HG03565 (cell line): ENCODE measurements around the gene COL25A1.
A peak's percentile ranks its signal among the peaks of the same experiment; 100 is the strongest.

ENCODE experiments used
- ATAC-seq: cut with Tn5 transposase; IDR thresholded peaks from one replicate; pipeline ENCODE4 v1.9.1; 2021; ENCODE audit warnings: mild to moderate bottlenecking, moderate library complexity; ENCODE audit not compliant: unreplicated experiment

Gene COL25A1

GRCh38 chr4:109294006-109294405 is 8.5 kb downstream of the COL25A1 start:
- ATAC-seq: peak; percentile 85

- no peak for ATAC-seq
These were observed 10.7 kb downstream of the COL25A1 start for GRCh38 chr4:109291707-109292238.

- ATAC-seq: no peak
These were observed 11.5 kb downstream of the COL25A1 start for GRCh38 chr4:109290918-109291317.

- ATAC-seq: peak; percentile 76
These were observed 23.8 kb downstream of the COL25A1 start for GRCh38 chr4:109278594-109279031.

DNA sequence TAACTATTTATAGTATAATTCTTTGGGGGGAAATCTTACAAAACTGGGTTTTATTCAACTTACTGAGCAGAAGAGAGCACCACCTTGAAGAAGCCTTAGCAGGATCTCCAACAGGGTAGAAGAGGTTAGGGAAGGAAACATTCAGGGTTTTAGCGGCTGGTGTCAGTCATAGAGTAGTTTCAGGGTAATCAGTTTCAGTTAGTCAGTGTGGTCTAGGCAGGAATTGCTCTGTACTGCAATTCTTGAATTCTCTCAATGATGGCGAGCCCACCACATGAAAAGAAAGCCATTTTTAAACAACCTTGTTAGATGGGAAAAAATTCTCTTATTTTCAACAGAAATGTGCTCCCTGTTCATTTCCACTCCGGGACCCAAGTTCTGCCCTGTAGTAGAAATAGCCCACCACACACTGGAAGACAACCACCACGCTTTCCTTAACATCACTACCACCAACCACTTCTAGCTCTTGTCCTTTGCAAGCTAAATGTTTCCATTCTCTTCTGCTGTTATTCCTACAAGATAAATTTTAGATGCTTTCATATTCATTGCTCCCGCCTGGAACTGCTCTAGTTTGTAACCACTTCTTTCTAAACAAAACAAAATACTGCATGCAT is 25.9 kb downstream of the COL25A1 start:
- ATAC-seq: peak; percentile 74

- ATAC-seq: no peak
These were observed 27.3 kb downstream of the COL25A1 start for GRCh38 chr4:109275066-109275745.

GRCh38 chr4:109266891-109267290 is 35.6 kb downstream of the COL25A1 start:
- ATAC-seq: no peak

GRCh38 chr4:109266236-109266635 is 36.2 kb downstream of the COL25A1 start:
- no peak for ATAC-seq

- no peak for ATAC-seq
These were observed 38.7 kb downstream of the COL25A1 start for GRCh38 chr4:109263721-109264120.

DNA sequence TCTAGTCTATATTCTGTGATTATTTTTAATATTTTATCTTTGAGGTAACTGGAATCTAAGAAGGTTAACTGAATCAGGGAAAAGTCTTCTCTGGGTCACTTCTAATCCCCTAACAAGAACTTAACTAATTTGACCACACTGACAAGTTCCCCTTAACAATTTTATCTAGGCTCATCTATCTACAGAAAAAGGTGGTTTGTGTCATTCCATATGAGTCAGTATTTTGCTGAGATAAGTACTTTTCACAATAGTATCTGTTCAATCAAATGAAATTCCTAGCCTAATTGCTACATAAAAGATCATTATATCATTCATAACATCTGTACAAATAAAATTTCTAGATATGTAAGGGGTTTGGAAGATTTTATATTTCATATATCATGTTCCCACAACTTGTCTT is 45.6 kb downstream of the COL25A1 start:
- no peak for ATAC-seq

DNA sequence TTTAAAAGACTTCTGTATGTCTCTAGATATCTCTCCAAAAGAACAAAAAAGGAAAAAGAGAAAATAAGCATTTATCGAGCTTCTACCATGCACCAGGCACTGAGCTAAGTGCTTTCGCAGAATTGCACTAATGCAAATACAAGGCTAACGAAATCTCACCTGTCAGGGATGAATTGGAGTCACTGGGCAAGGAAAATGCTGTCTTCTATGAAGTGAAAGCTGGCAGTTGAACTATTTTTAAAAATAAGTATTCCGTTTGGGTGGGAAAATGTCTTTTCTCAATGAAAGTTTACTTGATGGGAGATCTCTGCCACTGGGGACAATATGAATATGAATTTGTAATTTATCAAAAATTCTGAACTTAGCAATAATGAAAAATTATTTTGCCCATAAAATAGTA is 47.6 kb downstream of the COL25A1 start:
- ATAC-seq: no peak

DNA sequence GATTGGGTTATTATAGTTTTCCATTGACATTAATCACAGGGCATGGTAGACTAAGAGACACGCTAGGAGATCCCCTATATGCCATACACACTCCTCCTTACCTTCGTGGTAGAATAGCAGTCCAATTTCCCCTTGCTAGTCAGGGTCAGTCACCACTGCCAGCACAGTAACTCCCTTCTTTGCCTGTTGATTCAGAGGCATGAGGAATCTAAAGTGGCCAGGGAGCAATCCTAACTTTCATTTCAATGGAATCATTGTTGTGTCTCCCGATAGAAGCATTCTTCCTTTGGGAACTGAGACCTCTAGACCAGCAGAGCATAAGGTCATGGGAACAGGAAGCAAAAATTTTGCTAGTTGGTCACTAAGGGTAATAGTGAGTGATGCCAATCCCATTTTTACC is 51.1 kb downstream of the COL25A1 start:
- no peak for ATAC-seq

GRCh38 chr4:109248322-109248900 is 54.0 kb downstream of the COL25A1 start:
- no peak for ATAC-seq

DNA sequence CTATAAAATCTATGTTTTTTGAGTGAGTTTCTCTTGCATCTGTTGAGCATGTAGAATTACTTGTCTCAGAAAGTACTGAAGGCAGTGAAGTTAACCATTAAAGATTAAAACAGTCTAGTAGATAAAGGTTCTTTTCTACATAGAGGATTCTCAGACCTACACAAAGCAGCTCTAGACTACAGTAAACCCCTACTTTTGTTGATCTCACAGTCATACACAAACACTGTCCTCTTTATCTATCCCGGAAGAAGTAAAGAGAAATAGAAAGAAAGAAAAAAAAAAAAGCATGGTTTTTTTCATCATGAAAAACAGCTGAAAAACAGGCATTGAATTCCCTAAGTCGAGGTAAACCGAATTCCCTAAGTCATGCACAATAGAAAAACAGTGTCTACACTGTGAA is 58.6 kb downstream of the COL25A1 start:
- no peak for ATAC-seq

DNA sequence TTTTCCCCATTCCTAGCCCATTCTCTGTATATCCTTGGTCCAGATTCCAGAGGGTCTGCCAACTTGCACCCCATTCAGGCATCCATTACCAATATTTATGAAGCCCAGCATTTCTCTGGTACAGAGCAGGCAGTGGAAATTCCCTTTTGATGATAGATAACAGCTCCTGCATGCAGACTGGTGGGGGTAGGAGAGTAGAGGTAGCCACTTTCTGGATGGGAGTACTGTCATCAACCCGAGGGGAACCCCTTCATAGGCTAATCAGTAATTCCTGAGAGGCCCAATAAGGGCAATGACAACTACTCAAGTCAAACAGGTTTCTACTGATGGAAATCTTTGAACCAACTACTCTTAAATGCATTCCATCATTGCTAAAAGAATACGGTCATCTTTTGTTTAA is 63.7 kb downstream of the COL25A1 start:
- no peak for ATAC-seq

- no peak for ATAC-seq
These were observed 66.8 kb downstream of the COL25A1 start for GRCh38 chr4:109235683-109236082.

- ATAC-seq: no peak
These were observed 67.9 kb downstream of the COL25A1 start for GRCh38 chr4:109234596-109234995.

- no peak for ATAC-seq
These were observed 68.9 kb downstream of the COL25A1 start for GRCh38 chr4:109233570-109233969.

GRCh38 chr4:109232681-109233080 is 69.8 kb downstream of the COL25A1 start:
- ATAC-seq: no peak

GRCh38 chr4:109231331-109231730 is 71.1 kb downstream of the COL25A1 start:
- ATAC-seq: no peak

DNA sequence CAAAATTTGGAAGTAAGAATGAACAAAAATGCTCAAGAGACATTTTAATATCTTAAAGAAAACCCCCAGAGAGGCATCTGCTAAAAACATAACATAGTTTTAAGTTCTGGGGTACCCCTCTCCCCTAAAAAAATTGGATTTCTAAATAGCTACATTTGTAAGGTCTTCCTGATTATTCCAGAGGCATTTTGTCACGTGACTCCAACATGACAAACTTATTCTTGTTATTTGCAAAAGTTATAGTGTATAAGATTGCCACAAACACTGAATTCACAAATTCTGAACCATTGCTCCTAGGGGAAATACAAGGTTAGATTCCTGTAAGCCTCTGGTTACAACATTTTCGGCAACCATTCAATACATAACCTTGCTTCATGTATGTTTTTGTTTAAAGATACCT is 73.4 kb downstream of the COL25A1 start:
- no peak for ATAC-seq

DNA sequence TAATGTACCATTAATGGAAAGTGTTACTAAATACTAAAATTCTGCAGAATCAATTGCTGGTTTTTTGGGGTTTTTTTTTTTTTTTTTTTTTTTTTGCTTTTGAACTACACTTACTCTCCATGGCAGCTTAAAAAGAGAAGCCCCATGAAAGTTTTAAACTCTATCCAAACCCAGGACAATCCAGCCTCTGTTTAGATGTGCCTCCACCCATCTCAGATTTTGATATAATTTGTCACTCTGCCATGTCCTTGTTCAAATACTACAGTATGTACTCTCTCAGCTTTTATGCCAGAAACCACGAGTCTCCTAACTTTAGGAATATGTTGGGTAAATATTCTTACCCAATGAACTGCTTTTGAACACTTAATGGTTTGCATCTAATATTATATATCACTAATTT is 84.2 kb downstream of the COL25A1 start:
- no peak for ATAC-seq
